Measurements from ENCODE around the gene RIPK4.
"Not testable (repeated sequence)": the region's sequence is repeated elsewhere in the genome, so short reads cannot be mapped to it uniquely, and the experiment has no call there.

RIPK4 gene

GRCh38 chr21:41699311-41699710, 67.5 kb downstream of the RIPK4 start:
- H3K4me3 ChIP-seq (ENCODE audit: low read depth, low read length) = no peak overlapping the region
- ChIA-PET POLR2A (no interaction called here), CTCF (interaction anchor here (0.6 kb wide), 1 partner anchor 263 kb away, joined by 3 read pairs; no protein-coding TSS in a partner anchor)
- DNase-seq (ENCODE audit: low read depth, low spot score) = no peak
- no peak for TF ChIP-seq CTCF (IDR thresholded peaks at IDR 0.05; ENCODE audit: insufficient read depth, low read length, missing control alignments)

- TF ChIP-seq CTCF (IDR thresholded peaks at IDR 0.05; ENCODE audit: insufficient read depth, low read length, missing control alignments) = no peak
- CTCF ChIA-PET = no interaction called here
- POLR2A ChIA-PET = no interaction called here
- DNase-seq (ENCODE audit: low read depth, low spot score) = no peak
- no peak overlapping the region for H3K4me3 ChIP-seq (ENCODE audit: low read depth, low read length)
Measured at GRCh38 chr21:41698071-41698470, 68.8 kb downstream of the RIPK4 start.

- ChIA-PET CTCF (no interaction called here), POLR2A (no interaction called here)
- no peak for TF ChIP-seq CTCF (IDR thresholded peaks at IDR 0.05; ENCODE audit: insufficient read depth, low read length, missing control alignments)
- no peak for DNase-seq (ENCODE audit: low read depth, low spot score)
- H3K4me3 ChIP-seq (ENCODE audit: low read depth, low read length) = no peak overlapping the region
Measured at GRCh38 chr21:41695513-41695912, 71.3 kb downstream of the RIPK4 start.

GRCh38 chr21:41694042-41694441, 72.8 kb downstream of the RIPK4 start:
- H3K4me3 ChIP-seq (ENCODE audit: low read depth, low read length); POLR2A ChIA-PET; DNase-seq (ENCODE audit: low read depth, low spot score); CTCF ChIA-PET: not testable (repeated sequence)

- ChIA-PET POLR2A (no interaction called here), CTCF (interaction anchor here (1.7 kb wide), 1 partner anchor 11 kb away, joined by 4 read pairs; no protein-coding TSS in a partner anchor)
- TF ChIP-seq CTCF (IDR thresholded peaks at IDR 0.05; ENCODE audit: insufficient read depth, low read length, missing control alignments) = no peak
- no peak for DNase-seq (ENCODE audit: low read depth, low spot score)
- no peak overlapping the region for H3K4me3 ChIP-seq (ENCODE audit: low read depth, low read length)
Measured at GRCh38 chr21:41692185-41692565, 74.7 kb downstream of the RIPK4 start.

- ChIA-PET POLR2A (no interaction called here), CTCF (interaction anchor here (1.7 kb wide), 1 partner anchor 11 kb away, joined by 4 read pairs; no protein-coding TSS in a partner anchor)
- TF ChIP-seq CTCF (IDR thresholded peaks at IDR 0.05; ENCODE audit: insufficient read depth, low read length, missing control alignments) = no peak
- DNase-seq (ENCODE audit: low read depth, low spot score) = no peak
- H3K4me3 ChIP-seq (ENCODE audit: low read depth, low read length) = no peak overlapping the region
Measured at GRCh38 chr21:41691205-41692184, 75.4 kb downstream of the RIPK4 start.

All from AG04449 (cell line).